ENCODE data around the gene TGFB3. TPM values are rescaled to one million over a fixed set of nuclear protein-coding genes. Genes with fewer than 3 reads are reported as not detected.

Gene TGFB3
- total RNA-seq, 1 donor from 2014 or later = 4.4 TPM

GRCh38 chr14:75979071-75979571 is 2.7 kb downstream of the TGFB3 start:
- Mint-ChIP-seq H3K36me3 (ENCODE audit: low read depth) (no peaks in the 10 kb centered on the region), H3K27me3 (no peaks in the 10 kb centered on the region), H3K4me1 (peaks cover 61% of the 10 kb centered on the region), H3K4me3 (no peak overlapping the region), H3K27ac (peak overlapping the region; percentile 56), H3K9me3 (no peaks in the 10 kb centered on the region)
- POLR2A ChIA-PET = interaction anchor here (1.4 to 2.6 kb wide), 3 partner anchors 19 to 270 kb away, joined by 3 to 10 read pairs (median 5); no protein-coding TSS in a partner anchor
- no peak for DNase-seq
- TF ChIP-seq CTCF (IDR thresholded peaks at IDR 0.05) = no peak
- CTCF ChIA-PET = interaction anchor here (0.8 to 11.8 kb wide), 12 partner anchors 12 to 402 kb away, joined by 3 to 363 read pairs (median 5); no protein-coding TSS in a partner anchor
- intact Hi-C loops (cut with micrococcal nuclease) = no loop called here
- ATAC-seq (ENCODE audit: low read depth) = no peak

- Mint-ChIP-seq H3K27ac (peak overlapping the region; percentile 68), H3K27me3 (no peaks in the 10 kb centered on the region), H3K4me1 (peaks cover 61% of the 10 kb centered on the region), H3K36me3 (ENCODE audit: low read depth) (no peaks in the 10 kb centered on the region), H3K4me3 (peak overlapping the region; percentile 46), H3K9me3 (no peaks in the 10 kb centered on the region)
- ChIA-PET POLR2A (interaction anchor here (0.7 to 2.6 kb wide), 4 partner anchors 18 to 269 kb away, joined by 3 to 10 read pairs (median 5); no protein-coding TSS in a partner anchor), CTCF (interaction anchor here (1.3 to 11.8 kb wide), 6 partner anchors 11 to 401 kb away, joined by 5 to 363 read pairs (median 15); no protein-coding TSS in a partner anchor)
- no peak for TF ChIP-seq CTCF (IDR thresholded peaks at IDR 0.05)
- intact Hi-C loops (cut with micrococcal nuclease) = loop anchor here (1.0 kb wide), 1 partner anchor 18 kb away; no protein-coding TSS in a partner anchor
- ATAC-seq (ENCODE audit: low read depth) = no peak
- no peak for DNase-seq
Measured at GRCh38 chr14:75978249-75978731, 3.5 kb downstream of the TGFB3 start.

- no peaks in the 10 kb centered on the region for H3K36me3 Mint-ChIP-seq (ENCODE audit: low read depth)
- H3K4me1 Mint-ChIP-seq = peaks cover 57% of the 10 kb centered on the region
- H3K27ac Mint-ChIP-seq = peak overlapping the region; percentile 68
- peak overlapping the region; percentile 38 for H3K4me3 Mint-ChIP-seq
- TF ChIP-seq CTCF (IDR thresholded peaks at IDR 0.05) = no peak
- H3K27me3 Mint-ChIP-seq = no peaks in the 10 kb centered on the region
- CTCF ChIA-PET = interaction anchor here (9.9 to 11.8 kb wide), 2 partner anchors 72 to 267 kb away, joined by 181 to 363 read pairs; no protein-coding TSS in a partner anchor
- ATAC-seq (ENCODE audit: low read depth) (no peak), DNase-seq (no peak)
- no peaks in the 10 kb centered on the region for H3K9me3 Mint-ChIP-seq
- POLR2A ChIA-PET = interaction anchor here (1.0 kb wide), 1 partner anchor 8 kb away, joined by 3 read pairs; the partner anchor contains the start of gene IFT43
- intact Hi-C loops (cut with micrococcal nuclease) = no loop called here
Measured at GRCh38 chr14:75977582-75977943, 4.2 kb downstream of the TGFB3 start.

- TF ChIP-seq CTCF (IDR thresholded peaks at IDR 0.05) = no peak
- H3K4me1 Mint-ChIP-seq = peaks cover 57% of the 10 kb centered on the region
- intact Hi-C loops (cut with micrococcal nuclease) = no loop called here
- ATAC-seq (ENCODE audit: low read depth) (no peak), DNase-seq (no peak)
- ChIA-PET CTCF (interaction anchor here (0.5 to 11.8 kb wide), 4 partner anchors 17 to 885 kb away, joined by 4 to 363 read pairs (median 92); no protein-coding TSS in a partner anchor), POLR2A (interaction anchor here (0.6 to 1.4 kb wide), 3 partner anchors 9 to 1151 kb away, joined by 3 to 5 read pairs (median 4); partner anchors contain the start of gene IFT43)
- peak overlapping the region; percentile 36 for H3K27ac Mint-ChIP-seq
- no peaks in the 10 kb centered on the region for H3K36me3 Mint-ChIP-seq (ENCODE audit: low read depth)
- H3K9me3 Mint-ChIP-seq = no peaks in the 10 kb centered on the region
- H3K4me3 Mint-ChIP-seq = no peak overlapping the region
- no peaks in the 10 kb centered on the region for H3K27me3 Mint-ChIP-seq
Measured at GRCh38 chr14:75976826-75977581, 4.8 kb downstream of the TGFB3 start.

All from activated B cell treated with CpG ODN at 0.5 μM for 24 hours (primary cell).